GM21360 (cell line): ENCODE data around the gene FRAT2.
A peak's percentile ranks its signal among the peaks of the same experiment; 100 is the strongest.

ENCODE experiments used
- ATAC-seq: cut with Tn5 transposase; IDR thresholded peaks from one replicate; pipeline ENCODE4 v1.9.1; 2021; ENCODE audit warnings: mild to moderate bottlenecking, moderate library complexity; ENCODE audit not compliant: unreplicated experiment

FRAT2 gene, protein sequence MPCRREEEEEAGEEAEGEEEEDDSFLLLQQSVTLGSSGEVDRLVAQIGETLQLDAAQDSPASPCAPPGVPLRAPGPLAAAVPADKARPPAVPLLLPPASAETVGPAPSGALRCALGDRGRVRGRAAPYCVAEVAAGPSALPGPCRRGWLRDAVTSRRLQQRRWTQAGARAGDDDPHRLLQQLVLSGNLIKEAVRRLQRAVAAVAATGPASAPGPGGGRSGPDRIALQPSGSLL

DNA sequence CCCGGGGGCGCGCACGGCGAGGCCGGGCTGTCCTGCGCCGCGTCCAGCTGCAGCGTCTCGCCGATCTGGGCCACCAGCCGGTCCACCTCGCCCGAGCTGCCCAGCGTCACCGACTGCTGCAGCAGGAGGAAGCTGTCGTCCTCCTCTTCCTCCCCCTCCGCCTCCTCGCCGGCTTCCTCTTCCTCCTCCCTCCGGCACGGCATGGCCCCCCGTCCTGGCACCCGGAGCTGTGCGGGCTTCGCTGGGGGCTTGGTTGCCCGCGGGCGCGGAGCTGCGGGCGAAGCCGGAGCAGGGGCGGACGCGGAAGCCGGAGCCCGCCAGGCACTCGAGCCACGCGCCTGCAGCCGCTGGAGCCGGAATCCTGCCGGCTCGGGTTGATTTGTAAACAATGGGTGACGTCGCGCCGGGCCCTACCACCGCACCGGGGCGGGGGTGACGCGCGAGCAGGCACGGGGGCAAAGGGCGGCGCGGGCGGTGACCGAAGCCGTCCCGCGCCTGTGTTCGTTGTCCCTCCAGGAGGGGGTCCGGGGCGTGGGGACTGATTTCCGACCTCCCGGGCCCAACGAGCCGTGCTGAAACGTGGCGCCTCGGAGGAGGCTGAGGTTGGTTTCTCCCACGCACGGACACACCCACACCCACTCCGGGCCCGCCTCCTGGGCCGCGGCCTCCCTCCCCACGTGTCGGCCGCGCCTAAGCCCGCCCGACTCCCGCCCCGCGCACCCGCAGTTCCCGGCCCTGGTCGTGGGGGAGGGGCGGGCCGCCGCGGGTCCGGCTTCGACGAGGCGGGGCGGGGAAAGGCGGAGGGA is at the start of gene FRAT2:
FRAT2 (minus strand) TSS at position 360 of the 806 bp plus-strand sequence; CDS start at position 203, 157 bp downstream.
- peak; percentile 81 for ATAC-seq

DNA sequence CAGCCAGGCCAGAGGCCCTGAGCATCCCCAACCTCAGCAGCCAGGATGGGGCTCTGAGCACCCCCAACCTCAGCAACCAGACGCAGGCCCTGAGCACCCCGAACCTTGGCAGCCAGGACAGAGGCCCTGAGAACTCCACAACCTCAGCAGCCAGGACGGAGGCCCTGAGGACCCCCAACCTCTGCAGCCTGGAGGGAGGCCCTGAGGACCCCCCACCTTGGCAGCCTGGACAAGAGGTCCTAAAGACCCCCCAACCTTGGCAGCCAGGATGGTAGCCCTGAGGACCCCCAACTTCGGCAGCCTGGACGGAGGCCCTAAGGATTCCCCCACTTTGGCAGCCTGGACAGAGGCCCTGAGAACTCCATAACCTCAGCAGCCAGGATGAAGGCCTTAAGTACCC is 49.6 kb upstream of the FRAT2 start:
- no peak for ATAC-seq

DNA sequence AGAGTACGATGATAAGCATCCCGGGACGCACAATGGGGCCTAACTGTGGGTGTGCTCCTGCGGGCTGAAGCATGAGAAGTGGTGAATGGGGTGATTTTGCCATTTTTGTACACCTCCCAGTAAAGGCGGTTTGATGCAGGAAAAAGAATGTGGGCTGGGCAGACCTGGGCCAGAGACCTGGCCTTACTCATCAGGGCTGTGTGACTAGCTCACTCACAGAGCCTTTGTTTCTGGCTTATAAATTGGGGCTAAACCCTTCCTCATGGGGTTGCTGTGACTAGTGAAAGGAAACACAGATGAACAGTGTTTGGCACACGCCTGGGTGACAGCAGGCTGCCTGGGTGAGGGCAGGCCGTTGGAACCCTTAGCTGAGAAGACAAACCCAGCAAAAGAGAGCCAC is 48.6 kb upstream of the FRAT2 start:
- ATAC-seq = no peak

DNA sequence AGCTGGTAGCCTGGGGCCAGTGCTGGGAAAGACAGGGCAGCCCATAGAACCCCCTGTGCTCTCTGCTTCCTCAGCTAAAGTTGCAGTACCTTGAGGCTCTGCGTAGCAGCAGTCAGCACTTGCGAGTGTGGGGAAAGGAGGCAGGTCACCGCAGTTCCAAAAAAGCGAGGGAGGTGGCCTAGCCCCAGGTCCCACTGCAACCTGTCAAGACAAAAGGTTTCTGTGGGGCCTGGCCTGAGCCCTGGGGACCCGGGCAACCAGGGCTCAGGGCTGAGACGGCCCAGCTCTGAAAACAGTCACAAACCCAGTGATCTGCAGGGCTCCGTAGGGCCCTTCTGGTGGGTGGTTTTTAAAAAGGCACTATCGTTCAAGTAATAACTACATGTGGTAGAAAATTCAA is 47.1 kb upstream of the FRAT2 start:
- no peak for ATAC-seq

DNA sequence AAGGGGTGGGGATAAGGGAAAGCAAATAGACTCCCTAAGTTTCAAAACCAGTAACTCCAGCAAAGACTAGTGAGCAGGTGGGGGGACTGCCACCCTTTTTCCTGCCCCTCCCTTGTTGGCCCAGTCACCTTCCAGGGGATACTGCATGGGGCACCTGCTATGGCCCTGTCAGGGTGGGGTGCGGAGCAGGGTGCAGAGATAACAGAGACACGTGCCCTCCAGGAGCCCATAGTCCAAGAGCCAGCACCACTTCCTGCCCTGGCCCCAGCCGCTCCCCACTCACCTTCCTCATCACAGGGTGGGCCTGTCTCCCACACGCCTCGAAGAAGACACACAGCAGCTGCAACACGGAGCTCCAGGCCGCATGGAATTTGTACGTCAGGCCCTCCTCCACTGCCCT is 46.0 kb upstream of the FRAT2 start:
- ATAC-seq = no peak

DNA sequence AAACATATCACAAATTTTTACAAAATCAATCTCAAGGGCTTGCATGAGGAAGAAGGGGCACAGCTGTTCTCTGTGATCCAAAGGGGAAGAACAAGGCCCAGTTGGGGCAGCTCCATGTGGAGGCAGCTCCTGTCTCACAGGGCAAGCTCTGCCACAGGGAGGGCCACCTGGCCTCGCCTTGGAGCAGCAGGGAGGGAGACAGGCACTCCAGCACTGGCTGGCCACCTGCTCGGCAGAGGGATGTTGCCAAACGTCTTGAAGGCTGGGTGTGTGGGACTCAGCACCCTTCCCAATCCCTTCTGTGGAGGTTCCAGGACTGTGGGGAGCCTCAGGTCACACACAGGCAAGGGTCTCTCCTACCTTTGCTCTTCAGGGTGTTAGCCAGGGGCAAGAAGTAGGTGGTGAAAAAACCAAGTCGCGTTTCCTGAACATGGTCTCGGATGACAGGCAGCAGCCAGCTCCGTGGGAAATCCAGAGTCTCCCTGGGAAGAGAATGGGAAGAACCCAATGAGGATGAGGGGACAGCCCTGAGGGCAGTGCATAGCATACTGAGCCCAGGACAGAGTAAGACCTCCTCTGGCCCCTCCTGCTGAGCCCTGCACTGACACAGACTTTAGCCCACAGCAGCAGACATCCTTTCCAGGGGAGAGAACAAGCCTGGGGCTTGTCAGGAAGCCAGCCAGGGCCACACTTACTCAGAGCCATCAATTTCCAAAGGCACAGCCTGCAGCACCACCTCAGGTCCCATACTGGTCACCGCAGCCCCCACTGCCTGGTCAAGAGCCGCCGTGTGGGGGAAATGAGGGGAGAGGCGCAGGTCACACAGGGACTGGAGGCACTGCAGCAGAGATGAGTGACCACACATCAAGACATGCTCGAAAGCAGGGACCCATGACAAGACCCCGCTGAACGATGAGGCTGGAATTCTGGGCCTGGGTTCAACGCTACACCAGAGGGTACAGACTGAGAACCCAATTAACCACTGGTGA is 44.7 kb upstream of the FRAT2 start:
- no peak for ATAC-seq

DNA sequence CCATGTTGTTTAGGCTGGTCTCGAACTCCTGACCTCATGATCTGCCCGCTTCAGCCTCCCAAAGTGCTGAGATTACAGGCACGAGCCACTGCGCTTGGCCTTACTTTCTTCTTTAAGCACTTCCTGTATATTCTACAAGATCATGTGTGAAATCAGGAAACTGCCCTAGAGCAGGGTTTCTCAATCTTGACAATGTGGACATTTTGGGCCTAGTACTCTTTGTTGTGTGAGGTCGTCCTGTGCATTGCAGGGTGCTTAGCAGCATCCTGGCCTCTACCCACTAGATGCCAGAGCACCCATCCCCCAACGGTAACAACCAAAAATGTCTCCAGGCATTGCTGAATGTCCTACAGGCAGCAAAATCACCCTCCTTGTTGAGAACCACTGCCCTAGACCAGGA is 41.9 kb upstream of the FRAT2 start:
- ATAC-seq = no peak

DNA sequence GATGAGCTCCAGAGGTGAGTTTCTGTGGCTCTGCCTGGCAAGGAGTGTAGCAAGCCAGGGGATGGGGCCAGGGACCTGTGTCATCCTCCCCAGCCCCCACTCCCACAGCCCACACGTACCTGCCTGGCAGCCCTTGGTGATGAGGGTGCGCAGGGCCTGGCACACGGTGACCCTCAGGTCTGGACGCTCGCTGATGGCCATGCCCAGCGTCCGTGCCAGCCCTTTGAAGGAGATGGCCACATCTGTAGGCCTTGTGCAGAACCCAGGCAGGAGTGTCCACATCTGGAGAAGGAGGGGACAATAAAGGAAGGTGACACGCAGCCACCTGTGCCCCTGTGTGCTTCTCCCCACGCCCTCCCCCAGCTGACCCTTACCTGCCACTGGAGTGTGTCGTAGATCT is 38.9 kb upstream of the FRAT2 start:
- ATAC-seq = no peak

DNA sequence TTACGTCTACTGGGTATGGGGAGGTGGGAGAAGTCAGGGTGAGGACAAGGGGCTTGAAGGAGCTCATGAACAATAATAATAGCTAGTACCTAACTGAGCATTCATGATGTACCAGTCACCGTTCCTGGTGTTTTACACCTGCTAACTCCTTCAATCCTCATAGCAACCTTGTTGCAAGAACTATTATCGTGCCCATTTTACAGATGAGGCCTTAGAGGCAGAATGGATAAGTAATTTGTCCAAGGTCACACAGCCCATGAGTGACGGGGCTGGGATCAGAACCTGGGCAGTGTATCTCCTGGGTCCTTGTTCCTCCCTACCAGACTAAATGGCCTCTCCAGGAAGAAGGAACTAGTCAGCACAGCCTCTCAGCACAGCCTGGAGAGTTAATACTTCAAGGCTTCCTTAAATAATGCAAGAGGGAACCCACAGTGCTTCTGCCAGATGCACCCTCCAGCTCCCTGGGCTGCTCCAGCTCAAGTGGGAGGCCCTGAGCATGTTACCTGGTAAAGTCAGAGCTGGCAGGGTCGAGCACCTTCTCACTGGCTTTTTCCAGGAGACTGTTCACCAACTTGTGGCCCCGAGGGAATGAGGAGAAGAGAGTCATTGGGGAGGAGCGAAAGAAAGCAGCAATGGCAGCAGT is 37.8 kb upstream of the FRAT2 start:
- ATAC-seq = no peak

DNA sequence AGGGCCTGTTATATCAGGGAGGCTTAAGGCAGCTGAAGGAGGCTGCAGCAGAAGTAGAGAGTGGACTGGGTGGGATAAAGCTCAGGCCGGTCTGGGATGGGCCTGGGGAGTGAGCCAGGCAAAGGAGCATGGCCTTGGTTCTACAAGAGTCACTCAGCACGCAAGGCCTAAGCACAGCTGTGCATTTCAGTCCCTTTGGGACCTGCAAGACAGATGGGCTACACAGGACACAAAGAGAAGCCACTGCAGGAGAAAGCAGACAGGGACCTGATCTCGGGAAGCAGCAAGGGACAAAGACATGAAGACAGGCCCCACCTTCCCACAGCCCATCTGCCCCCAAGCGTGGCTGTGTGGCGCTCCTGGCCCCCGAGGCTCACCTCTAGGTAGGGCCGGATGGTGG is 37.2 kb upstream of the FRAT2 start:
- ATAC-seq = no peak

DNA sequence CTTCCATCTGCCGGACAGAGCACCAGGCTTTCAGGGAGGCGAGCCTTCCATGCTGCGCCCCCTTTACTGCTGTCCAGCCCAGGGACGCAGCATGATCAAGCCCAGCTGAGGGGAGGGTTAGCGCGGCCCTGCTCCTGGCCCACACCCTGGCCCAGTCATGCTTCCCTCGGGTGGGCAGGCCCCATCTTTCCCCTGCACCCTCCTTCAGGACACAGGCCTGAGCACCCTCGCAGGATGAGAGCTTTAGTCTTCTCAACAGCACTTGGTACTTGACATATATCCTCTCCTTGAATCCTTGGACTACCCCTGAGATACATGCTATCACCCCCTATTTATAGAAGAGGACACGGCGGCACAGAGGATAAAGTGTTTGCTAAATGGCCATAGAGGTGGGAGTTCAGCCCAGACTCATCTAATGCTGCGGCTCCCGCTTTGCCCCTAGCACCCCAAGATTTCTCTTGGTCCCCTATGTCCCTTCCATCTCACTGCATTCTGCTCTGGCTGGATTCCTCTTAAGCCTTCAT is 32.7 kb upstream of the FRAT2 start:
- no peak for ATAC-seq

DNA sequence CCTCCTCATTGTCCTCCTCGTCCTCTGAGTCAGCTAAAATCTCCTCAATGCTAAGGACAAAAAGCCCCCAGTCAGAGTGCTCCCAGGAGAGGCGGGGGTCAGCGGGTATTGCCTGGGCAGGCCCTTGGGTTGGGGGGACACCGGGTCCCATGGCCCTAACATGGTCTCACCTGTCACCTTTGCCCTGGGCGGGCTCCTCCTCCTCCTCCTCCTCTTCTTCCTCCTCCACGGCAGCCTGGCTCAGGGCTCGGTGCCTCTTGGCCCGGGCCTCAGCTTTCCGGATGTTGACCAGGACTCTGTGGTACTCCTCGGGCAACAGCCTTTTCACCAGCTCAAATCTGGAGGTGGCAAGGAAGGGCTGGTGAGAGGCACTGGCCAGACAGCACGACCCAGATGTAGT is 32.0 kb upstream of the FRAT2 start:
- no peak for ATAC-seq

DNA sequence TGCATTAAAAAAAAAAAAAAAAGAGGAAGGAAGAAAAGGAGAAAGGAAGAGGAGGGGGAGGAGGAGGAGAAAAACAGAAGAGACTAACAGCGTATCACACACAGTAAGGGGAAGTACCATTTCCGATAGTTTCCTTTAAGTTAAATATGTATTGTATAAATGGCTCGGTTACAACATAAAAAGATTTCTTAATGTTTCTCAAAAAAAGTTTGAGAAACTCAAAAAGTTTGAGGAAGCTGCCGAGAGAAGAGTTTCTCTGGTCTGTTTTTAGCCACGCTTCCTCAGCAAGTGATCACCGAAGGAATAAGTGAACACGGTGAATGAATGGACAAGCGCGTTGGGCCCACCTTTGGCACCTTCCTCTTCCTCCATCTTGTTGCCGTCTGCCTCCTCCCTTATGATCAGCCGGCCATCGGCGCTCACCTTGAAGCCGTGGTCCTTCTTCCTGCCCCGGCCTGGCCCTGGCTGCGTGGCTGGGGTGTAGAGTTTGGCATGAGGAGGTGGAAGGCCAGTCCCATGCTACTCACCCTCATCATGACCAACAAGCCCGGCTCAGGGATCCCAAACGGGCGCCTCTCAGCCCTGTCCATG is 31.3 kb upstream of the FRAT2 start:
- ATAC-seq = no peak

DNA sequence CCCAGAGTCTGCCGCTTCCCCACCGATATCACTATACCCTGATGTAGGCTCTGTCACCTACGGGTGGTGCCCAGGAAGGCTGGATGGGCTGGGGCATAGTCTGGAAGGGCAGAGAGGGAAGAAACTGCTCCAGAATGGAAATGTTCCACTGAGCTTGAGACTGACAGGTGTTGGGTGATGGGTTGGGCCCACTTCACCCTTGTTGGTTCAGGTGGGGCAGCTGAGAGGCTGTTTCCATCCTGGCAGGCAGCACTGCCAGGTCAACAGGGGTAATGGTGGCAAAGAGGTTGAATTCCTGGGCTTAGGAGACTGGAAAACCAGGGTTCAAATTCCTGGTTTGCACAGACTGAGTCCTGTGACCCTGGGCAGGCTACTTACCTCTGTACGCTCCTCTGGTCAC is 28.5 kb upstream of the FRAT2 start:
- no peak for ATAC-seq

DNA sequence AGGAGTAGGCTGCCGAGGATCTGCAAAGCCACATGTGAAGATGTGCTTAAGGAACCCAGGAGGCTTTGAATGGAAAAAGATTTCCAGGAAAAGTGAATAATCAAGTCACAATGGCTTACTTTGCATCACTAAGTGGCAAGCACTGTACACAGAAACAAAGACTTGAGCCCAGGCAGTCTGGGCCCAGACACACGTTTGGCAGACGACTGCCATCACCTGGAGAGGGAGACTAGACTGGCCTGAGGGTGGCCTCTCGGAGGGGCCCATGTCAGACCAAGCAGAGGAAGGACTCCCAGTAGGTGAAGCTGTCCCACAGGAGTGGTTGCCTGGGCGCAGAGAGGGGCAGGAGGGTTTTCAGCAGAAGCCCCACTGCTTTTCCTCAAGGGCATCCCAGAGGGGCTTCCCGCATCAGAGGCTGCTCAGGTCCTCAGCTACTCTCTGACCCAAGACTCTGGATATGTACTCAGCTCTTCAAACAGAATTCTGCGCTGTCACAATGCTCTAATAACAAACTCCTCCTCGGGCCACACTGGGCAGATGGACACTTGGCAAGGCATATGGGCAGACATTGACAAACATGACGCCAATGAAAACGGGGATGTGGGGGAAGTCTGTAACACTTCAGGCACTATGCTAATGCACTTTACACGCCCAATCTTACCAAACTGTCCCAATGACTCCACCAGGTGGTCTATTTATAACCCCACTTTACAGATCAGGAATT is 27.9 kb upstream of the FRAT2 start:
- ATAC-seq = no peak

DNA sequence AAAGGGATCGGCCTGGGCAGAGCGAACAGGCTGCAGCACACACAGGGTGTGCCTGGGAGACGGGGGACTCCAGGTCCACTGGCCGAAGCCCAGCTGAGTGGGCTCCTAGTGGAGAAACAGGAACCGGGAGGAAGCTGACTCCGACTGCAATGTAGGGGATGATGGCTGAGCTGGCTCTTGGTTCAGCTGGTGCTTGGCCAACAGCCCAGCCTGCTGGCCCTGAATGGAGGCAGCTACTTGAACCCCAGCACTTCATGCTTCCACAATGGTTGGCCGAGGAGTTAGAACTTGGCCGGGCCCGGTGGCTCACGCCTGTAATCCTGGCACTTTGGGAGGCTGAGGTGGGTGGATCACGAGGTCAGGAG is 27.0 kb upstream of the FRAT2 start:
- ATAC-seq = no peak

DNA sequence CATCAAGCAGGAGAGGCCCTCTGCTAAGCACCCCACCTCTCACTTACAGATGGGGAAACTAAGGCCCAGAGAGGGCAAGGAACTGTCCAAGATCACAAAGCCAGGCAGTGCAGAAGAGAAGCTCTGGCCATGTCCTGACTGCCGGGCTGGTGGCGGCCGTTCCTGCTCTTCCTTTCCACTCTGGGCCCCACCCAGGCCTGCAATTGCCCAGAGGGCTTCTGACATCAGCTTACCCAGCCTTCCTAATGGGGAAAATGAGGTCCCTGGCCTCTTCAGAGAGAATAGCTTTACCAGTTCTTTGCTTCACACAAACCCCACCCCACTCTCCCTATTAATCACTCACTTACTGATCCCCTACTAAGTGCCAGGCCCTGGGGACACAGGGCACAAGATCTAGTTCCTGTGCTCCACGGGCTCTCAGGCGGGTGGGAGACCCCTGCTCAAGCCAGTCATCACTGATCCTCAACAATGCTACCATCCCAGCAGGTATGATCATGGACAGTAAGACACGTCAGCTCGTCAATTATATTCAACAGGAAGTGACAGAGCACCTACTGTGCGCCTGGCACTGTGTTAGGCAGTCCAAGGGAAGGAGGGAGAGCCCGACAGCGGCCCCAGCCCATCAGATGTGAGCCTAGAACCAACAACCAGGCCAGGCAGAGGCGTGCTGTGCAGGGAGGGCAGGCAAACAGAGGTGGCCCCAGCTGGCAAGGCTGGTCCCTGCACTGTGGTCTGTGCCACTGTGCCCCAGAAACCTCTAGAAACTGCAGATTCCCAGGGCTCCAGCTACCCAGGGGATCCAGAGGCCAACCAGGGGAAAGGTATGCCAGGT is 26.4 kb upstream of the FRAT2 start:
- ATAC-seq = no peak

DNA sequence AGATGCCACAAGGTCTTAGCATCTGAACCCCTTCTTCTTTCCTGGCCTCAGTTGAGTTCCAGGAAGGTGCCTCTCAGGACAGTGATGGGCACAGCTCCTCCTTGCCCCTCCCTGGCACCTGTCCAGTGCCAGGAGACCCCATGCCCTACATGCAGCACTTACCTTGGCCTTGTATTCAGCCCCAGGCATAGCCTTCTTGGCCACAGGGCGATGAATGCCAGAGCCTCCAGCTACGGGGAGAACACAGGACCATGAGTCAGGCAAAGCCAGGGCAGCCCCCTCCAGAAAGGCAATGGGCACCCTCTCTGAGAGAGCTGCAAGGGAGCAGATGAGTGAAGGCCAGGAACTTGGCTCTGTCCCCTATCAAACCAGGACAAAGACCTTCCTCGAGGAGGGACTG is 24.3 kb upstream of the FRAT2 start:
- no peak for ATAC-seq

DNA sequence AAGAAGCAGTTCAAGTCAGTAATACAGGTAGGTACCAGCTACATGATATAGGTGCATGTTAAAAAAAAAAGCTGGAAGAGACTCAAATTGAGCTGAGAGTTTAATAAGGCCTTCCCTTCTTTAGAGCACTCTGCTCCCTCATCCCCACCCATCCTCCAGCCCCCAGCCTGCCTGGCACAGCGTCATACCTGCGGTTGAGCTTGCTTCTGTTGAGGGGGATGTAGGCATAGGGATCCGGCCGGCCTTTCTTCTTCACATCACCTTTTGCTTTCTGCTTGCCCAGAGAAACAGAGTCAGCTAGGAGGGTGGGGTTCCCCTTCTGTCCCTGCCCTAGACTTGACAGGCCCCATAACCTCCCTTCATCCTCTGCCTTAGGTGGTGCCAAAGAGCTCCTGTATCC is 23.8 kb upstream of the FRAT2 start:
- no peak for ATAC-seq
